MG63 (cell line): ENCODE measurements around the gene DHRS3. TPM values are rescaled to one million over a fixed set of nuclear protein-coding genes. Genes with fewer than 3 reads are reported as not detected.

Experiments
- DNase-seq: peaks from one replicate; pipeline ENCODE4 v3.0.0-alpha.2; 2020
- H3K27me3 ChIP-seq: fragments of 250-450 bp; sonication (Bioruptor Pico); 2 replicates; pipeline ENCODE4 v1.5.1; 2020; ENCODE audit warnings: mild to moderate bottlenecking, moderate library complexity
- H3K36me3 ChIP-seq: fragments of 250-450 bp; sonication (Bioruptor Pico); 2 replicates; pipeline ENCODE4 v1.5.1; 2020; ENCODE audit warnings: mild to moderate bottlenecking, moderate library complexity
- H3K4me3 ChIP-seq: fragments of 250-450 bp; sonication (Bioruptor Pico); 2 replicates; pipeline ENCODE4 v1.5.1; 2020; ENCODE audit warnings: mild to moderate bottlenecking, moderate library complexity
- H3K9me3 ChIP-seq: fragments of 250-450 bp; sonication (Bioruptor Pico); 2 replicates; pipeline ENCODE4 v1.5.1; 2020; ENCODE audit warnings: mild to moderate bottlenecking, moderate library complexity
- total RNA-seq: library from RNA; depleted of rRNA; stranded (reverse); fragments of >200 nt; shearing (Covaris generic); gene quantifications from 2 replicates; pipeline ENCODE4 v1.2.3, GENCODE V29; 2014; ENCODE audit warnings: low replicate concordance

The DHRS3 gene
- total RNA-seq, 1 experiment from 2014 or later, result 317 TPM

DNA sequence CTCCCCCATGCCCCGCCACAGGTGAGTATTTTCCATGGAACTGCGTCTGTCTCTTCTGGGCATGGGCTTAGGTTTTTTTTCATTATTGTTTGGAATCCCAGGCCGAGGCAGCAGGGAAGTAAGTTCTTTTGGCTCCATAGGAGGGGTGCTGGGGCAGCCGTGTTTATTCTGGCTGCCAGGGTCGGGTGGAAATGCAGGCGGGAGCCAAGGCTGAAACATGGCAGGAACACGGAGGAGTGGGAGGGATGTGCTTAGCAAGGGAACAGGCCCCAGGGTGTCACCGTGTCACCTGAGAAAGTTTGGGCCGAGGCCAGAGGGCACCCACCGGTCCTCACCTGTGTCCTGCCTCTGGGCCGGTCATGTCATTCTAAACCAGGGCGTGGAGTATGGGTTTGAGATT, 4.5 kb upstream of the DHRS3 start:
- Histone ChIP-seq H3K4me3 (no peak overlapping the region), H3K36me3 (no peaks in the 10 kb centered on the region), H3K27me3 (no peaks in the 10 kb centered on the region), H3K9me3 (no peaks in the 10 kb centered on the region)
- DNase-seq, result no peak

DNA sequence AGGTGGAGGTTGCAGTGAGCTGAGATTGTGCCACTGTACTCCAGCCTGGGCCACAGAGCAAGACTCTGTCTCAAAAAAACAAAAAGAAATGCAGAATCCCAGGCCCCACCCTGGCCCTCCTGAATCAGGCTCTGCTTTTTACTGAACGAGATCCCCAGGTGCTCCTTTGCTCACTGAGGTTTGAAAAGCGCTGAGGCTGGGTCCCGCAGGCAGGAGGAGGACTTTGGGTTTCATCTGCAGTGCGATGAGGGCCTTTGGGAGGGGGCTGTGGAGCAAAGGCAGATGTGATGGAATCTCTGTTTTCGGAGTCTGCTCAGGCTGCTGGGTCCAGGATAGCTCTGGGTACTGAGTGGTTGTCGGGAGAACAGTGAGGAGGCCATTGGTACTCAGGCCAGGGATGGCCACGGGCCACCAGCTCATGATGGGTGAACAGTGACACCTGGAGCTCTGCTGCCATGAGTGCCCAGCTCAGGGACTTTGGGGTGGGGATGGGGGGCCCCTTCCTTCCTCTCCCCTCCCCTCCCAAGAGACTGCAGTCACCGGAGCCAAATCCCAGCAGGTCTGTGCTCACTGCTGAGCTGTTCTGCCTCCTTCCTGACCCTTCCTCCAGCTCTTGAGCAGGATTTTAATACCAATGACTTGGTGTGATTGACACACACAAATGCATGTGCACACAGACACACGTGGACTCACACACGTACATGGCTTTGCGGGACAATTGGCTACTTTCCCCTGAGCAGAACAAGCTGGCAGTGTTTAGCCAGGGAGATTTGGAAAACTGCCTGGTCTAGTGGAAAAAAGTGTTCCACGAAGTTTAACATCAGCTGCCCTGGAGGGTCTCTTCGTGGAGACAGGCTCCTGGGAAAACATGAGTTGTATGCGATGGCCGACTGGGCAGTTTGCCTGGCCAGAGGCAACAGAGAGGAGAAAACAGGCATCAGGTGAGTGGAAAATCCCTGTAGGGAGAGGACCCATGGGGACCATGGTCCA, 3.6 kb upstream of the DHRS3 start:
- Histone ChIP-seq H3K36me3 (peaks cover 5% of the 10 kb centered on the region), H3K27me3 (no peaks in the 10 kb centered on the region), H3K9me3 (no peaks in the 10 kb centered on the region), H3K4me3 (no peak overlapping the region)
- no peak for DNase-seq

DNA sequence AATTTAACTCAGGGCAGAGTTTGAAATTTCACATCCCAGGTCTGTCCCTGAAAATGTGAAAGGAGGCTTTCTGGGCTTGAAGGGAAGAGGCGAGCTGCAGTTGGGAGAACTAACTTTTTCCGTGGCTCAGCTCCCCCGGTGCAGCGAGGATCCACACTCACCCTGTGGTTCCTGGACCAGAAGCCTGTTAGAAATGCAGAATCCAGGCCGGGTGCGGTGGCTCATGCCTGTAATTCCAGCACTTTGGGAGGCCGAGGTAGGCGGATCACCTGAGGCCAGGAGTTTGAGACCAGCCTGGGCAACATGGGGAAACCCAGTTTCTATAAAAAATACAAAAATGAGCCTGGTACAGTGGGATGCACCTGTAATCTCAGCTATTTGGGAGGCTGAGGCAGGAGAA, 2.9 kb upstream of the DHRS3 start:
- Histone ChIP-seq H3K36me3 (peaks cover 7% of the 10 kb centered on the region), H3K9me3 (no peaks in the 10 kb centered on the region), H3K4me3 (no peak overlapping the region), H3K27me3 (no peaks in the 10 kb centered on the region)
- DNase-seq, result no peak

DNA sequence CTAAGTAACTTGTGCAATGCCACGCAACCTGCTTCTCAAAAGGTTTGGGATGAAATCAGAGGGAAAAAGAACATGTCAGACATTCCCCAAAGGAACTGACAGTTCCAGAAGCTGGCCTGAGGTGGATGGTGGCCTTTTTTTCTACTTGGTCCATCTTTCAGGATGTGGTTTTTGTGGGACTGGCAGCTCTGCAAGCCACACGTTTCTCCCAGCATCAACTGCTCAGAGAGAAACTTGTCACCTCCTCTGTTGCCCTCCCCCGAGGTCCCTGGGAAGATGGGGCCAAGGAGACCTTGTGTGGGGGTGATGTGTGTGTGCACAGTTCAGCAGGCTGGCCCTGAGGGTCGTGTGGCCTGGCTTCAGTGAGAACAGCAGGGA, 2.5 kb upstream of the DHRS3 start:
- H3K36me3 ChIP-seq, result peaks cover 12% of the 10 kb centered on the region
- no peaks in the 10 kb centered on the region for H3K9me3 ChIP-seq
- H3K27me3 ChIP-seq, result no peaks in the 10 kb centered on the region
- no peak for DNase-seq
- no peak overlapping the region for H3K4me3 ChIP-seq

DNA sequence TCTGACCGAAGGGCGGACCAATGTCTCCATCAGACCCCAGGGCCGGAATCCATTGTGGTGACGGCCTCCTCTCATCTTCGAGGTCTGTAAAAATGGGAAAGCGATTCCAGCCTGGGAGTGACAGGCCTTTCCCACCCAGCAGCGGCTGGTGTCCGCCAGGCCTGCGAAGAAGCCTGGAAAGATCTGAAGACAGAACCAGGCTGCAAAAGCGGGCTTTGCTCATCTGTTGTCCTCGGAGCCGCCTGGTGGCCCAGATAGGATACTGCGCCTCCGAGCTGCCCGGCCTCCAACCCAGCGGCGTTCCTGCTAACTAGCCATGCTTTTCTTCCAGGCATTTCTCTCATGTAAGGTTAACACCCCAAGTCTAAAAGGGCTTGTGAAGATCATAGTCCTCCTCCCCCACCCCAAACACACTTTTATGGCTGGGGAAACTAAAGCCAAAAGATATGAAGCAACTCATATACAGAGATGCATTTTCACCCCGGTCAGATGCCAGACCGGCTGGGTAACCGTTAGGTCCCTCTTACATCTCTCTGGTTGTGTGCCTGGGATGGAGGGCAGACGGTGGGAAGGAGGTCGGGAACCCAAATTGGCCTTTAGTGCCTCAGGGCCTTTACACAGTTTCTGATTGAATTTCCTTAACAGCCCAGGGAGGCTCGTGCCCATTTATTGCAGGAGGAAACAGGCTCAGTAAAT, 1.9 kb upstream of the DHRS3 start:
- Histone ChIP-seq H3K27me3 (no peaks in the 10 kb centered on the region), H3K4me3 (peak overlapping the region; percentile 94), H3K36me3 (peaks cover 17% of the 10 kb centered on the region), H3K9me3 (no peaks in the 10 kb centered on the region)
- peak; percentile 83 for DNase-seq

DNA sequence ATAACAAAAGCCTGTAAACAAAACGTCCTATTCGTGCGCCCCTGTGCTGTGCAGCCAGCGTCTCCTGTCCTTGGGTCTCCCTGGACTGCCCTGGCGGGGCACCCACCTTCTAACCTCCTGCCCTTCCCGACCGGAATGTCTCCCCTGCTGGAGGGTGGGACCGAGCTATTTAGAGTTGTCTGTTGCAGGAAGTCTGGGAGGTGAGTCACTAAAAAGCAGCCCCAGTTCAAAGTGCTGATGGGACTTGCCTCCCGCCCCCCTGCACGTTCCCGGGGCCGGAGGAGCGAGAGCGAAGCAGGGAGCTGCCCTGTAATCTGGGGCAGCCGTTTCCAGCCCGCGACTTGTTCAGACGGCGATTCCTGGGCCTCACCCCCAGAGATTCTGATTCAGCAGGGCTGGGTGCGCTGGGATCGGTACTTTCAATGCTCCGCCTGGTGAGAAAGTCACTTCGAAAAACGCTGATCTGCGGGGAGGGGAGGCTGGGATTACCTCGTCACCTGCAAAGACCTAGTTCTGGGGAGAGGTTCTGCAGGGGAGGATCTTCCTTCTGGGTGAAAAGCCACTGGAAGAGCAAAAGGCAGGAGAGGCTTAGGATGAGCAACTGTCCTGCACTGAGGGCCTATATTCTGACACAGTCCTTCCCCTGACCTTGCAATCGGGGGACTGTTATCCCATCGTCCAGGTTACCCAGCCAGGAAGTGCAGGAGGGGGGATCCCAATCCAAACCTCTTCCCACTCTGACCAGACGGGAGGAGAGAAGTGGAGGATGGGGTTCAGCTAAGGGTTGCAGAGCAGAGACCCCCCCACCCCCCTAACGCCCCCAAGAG, 1.2 kb upstream of the DHRS3 start:
- H3K9me3 ChIP-seq, result no peaks in the 10 kb centered on the region
- peaks cover 23% of the 10 kb centered on the region for H3K36me3 ChIP-seq
- no peaks in the 10 kb centered on the region for H3K27me3 ChIP-seq
- peak; percentile 95 for DNase-seq
- H3K4me3 ChIP-seq, result peak overlapping the region; percentile 94

DNA sequence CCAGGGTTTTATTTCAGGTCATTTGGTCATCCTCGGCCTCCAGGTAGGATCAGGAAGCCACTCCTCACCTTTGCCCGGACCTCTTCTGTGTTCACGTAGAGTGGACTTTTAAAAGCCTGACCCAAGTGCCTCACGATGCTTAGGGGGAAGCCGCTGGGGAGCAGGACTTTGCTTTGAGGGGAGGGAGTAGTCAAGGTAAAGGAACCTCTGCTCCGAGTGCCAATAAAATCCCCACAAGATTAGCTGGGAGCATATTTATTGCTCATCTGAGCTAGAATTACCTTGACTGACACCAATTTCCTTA, 603 bp upstream of the DHRS3 start:
- no peaks in the 10 kb centered on the region for H3K27me3 ChIP-seq

DNA sequence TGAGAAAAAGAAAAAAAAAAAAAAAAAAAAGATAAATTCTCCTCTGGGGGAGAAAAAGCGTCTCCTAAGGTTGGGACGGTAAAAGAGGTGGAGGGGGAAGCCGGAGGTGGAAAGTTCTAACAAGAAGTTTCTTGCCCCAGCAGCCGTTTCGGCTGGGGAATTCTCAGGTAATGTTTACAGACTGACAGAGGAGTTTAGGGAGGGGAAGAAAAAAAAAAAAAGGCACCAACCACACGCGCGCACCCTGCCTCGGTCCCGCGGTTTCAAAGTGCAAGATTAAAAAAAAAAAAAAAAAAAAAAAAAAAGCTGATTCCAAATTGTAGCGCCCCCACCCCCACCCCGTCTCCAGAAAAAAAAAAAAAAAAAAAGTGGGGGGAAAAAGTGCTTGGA, 504 bp downstream of the DHRS3 start:
- Histone ChIP-seq H3K27me3 (no peaks in the 10 kb centered on the region), H3K4me3 (peak overlapping the region; percentile 94), H3K36me3 (peaks cover 40% of the 10 kb centered on the region), H3K9me3 (no peaks in the 10 kb centered on the region)
- no peak for DNase-seq

More for the DNA sequence above, 603 bp upstream of the DHRS3 start:
- H3K36me3 ChIP-seq, result peaks cover 29% of the 10 kb centered on the region
- peak overlapping the region; percentile 94 for H3K4me3 ChIP-seq
- no peaks in the 10 kb centered on the region for H3K9me3 ChIP-seq
- no peak for DNase-seq

DNA sequence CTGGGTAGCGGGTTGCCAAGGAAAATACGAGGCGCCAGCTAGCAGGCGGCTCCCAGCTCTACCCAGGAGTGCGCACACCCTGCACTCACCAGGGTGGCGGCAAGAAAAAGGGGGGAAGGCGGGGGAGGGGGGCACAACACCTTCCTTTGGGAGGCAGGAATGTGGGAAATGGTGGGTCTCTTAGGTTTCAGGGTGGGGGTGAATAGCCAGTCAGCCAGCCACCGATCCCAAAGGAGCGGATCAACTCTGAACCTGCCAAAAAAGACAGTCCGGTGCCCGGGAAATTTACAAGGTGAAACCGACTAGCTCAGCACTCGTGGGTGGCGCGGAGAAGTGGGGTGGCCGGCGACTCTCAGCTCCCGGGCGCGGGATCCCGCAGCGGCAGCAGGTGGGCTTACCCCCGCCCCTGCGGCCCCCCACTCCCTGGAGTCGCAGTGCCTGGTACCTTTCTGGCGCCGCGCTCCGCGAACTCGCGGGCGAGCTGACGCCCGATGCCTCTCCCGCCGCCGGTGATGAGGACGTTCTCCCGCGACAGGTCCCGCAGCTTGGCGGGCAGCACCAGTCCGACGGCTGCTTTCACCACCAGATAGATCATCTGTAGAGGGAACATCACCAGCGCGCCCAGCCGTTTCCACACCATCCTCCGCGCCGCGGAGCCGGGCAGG, 1.2 kb downstream of the DHRS3 start:
- no peaks in the 10 kb centered on the region for H3K9me3 ChIP-seq
- DNase-seq, result peak; percentile 61
- H3K27me3 ChIP-seq, result no peaks in the 10 kb centered on the region
- peaks cover 47% of the 10 kb centered on the region for H3K36me3 ChIP-seq
- H3K4me3 ChIP-seq, result peak overlapping the region; percentile 94

DNA sequence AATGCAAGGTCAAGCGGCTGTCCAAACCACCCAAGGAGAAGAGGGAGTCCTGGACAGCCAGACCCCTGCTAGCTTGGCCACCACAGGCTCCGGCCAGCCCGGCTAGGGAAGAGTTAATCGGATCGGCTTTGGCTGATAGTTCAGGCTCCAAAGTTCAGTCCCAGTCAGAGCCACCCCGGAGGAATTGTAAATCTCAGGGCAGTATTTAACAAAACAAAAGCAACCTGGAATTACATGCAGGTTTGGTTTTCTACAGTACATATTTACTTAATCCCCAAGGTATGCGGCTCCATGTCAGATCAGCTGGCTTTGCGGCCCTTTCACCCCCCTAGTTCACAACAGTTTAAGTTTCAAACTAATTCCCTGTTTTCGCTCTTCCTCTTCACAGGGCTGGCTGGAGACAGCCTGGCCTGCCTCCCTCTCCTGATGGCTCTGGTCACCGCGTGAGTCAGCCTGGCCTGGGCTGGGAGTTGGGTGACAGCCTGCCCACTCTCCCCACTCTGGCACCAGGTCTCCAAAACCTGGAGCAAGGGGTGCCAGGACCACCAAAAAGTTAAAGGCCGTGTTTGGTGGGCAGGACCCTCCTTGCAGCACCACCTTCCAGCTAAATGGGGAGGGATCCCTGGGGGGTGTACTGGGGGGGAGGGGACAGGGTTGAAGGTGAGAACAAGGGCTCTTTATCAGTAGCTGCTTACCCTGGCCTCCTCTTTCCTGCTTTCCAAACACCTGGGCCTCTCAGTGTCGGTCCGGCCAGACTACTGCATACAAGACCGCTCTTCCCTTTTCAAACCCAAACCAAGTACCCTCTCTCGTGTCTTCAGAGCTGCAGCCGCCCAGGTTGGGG, 1.9 kb downstream of the DHRS3 start:
- Histone ChIP-seq H3K36me3 (peaks cover 54% of the 10 kb centered on the region), H3K9me3 (no peaks in the 10 kb centered on the region), H3K27me3 (no peaks in the 10 kb centered on the region), H3K4me3 (peak overlapping the region; percentile 94)
- peak; percentile 73 for DNase-seq

DNA sequence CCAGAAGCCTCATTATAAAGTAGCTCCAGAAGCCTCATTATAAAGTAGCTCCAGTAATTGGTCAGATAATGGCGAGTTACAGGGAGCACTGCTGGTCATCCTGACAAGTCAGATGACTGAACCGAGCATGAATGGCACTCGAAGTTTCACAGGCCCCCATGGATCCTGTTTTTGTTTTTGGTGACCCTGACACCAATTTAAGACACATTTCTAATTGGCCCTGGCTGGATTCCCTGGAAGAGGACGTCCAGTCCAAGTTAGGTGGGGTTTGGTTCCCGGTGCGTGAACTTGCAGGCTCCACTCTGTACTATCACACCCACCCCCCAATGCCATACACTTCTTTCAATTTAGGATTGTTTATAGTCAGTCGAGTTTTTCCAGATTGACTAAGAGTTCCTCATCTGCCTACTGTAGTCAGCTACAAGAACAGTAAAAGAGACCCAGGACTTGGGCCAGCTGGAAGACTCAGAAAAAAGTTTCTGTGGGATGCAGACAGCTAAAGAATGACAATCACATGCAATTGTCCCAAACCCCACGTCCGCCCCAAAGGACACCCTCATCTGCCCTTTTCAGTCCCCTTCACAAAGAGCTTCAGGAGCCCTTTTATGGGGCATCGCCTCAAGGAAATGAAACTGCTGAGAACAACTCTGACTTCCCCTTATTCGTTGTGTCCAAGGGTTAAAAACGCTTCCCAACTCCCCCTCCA, 2.7 kb downstream of the DHRS3 start:
- DNase-seq, result no peak

DNA sequence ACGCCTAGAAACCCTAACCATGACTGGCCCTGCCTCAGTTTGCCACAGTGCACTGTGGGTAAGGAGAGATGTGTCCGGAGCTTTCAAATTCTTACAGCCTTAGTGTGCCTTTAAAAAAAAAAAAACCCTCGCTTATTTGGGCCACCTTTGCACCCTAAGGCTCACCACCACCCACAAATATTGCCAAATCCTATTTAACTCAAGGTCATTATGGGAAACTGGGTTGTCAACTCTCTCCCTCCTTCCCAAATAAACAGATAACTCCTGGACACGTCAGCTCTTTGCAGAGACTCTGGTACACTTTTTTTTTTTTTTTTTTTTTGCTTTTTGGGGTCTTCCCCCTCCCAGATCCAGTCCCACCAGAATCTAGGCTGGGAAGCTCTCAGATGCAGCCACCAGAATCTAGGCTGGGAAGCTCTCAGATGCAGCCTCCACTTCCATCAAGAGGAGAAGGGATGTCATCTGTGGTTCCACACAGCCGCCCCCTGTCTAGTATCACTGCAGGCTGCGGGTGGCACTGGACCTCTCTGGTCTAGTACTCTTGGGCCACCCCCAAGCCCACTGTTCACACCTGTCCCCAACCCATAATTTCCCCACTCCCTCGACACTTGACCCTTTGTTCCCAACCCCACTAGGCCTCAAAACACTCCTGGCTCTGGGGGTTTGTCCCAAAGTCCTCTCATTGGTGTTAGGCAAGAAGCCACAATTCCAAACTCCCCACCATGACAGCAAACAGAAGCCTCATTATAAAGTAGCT, 3.4 kb downstream of the DHRS3 start:
- no peak for DNase-seq
- Histone ChIP-seq H3K9me3 (no peaks in the 10 kb centered on the region), H3K27me3 (no peaks in the 10 kb centered on the region), H3K36me3 (peaks cover 69% of the 10 kb centered on the region), H3K4me3 (peak overlapping the region; percentile 94)

More for the DNA sequence above, 2.7 kb downstream of the DHRS3 start:
- Histone ChIP-seq H3K9me3 (no peaks in the 10 kb centered on the region), H3K27me3 (no peaks in the 10 kb centered on the region), H3K36me3 (peaks cover 62% of the 10 kb centered on the region), H3K4me3 (peak overlapping the region; percentile 94)

DNA sequence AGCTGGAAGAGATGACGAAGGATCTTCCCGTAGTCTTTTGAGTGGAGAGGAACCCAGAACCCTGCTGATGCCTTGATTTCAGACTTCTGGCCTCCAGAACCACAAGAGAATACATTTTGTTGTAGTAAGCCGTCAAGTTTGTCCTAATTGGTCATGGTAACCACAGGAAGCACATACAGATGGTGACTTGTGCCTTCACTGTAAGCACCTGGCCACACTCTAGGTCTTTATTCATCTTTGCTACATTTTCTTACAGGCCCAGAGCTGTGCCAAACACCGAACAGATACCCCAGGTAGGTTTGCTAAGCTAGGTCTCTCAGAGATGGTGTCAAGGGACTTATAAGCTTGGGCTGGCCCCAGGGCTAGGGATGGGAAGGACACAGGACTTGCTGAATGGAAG, 4.8 kb downstream of the DHRS3 start:
- Histone ChIP-seq H3K9me3 (no peaks in the 10 kb centered on the region; the same call in 1 of the 2 replicates), H3K4me3 (peak overlapping the region; percentile 94; the same call in 1 of the 2 replicates), H3K27me3 (no peaks in the 10 kb centered on the region), H3K36me3 (peaks cover 83% of the 10 kb centered on the region)
- no peak for DNase-seq

DNA sequence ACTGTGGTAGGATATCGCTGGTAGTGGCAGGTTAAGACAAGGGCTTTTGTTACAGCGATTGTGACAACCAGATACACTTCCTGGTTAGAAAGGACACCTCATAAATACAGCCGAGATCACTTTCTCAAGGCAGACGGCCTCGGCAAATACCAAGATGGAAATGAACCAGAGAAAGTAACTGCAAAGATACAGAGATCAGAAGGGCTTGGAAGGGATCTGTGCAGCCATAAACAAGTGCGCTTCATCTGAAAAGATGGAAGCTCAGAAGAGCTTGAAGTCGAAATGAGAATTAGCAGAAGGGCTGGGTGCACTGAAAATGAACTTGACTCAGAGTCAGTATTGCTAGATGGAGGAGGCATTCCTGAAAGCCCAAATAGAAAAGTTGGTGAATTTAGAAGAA, 7.1 kb downstream of the DHRS3 start:
- H3K27me3 ChIP-seq, result no peaks in the 10 kb centered on the region
- no peak overlapping the region for H3K4me3 ChIP-seq
- no peaks in the 10 kb centered on the region; the same call in 1 of the 2 replicates for H3K9me3 ChIP-seq
- no peak for DNase-seq
- peaks cover 92% of the 10 kb centered on the region for H3K36me3 ChIP-seq
